Occipital lobe (tissue), 2 donors: ENCODE measurements around the gene CLOCK. TPM values are rescaled to one million over a fixed set of nuclear protein-coding genes. Genes with fewer than 3 reads are reported as not detected.

ENCODE experiments used
- DNase-seq: peaks from one replicate; lab custom pipeline; 2025; lab: John Stamatoyannopoulos, UW
- total RNA-seq: library from RNA; depleted of rRNA; stranded (reverse); fragments of >200 nt; gene quantifications from one replicate; pipeline ENCODE4 v1.2.3, GENCODE V29; 2014

CLOCK gene
- total RNA-seq, 1 donor from 2014 or later: 37.0 TPM

DNA sequence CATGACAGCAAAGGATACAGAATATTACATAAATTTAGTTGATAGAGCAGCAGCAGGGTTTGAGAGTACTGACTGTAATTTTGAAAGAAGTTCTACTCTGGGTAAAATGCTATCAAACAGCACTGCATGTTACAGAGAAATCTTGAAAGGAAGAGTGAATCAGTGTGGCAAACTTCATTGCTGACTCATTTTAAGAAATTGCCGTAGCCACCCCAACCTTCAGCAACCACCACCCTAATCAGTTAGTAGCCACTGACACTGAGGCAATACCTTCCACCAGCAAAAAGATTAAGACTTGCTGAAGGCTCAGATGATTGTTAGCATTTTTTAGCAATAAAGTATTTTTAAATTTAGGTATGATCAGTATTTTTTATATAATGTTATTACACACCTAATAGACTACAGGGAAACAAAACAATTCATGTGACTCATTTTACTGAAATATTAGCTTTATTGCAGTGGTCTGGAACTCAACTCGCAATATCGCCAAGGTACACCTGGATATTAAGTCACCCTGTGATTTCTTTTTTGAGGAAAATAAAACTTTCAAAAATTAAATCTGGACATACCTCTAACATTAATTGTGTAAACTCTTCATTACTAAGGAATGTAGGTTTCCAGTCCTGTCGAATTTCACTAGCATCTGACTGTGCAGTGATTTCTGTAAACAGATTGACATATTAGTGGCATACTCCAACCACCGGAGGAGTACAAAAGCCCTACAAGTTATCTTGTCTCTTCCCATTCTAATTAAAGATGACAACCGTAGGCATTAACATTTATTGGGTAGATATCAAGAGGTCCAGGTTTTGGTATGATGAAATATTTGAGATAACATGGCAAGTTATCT is 71.1 kb downstream of the CLOCK start:
- no peak for DNase-seq

GRCh38 chr4:55469979-55470378 is 76.7 kb downstream of the CLOCK start:
- no peak for DNase-seq

DNA sequence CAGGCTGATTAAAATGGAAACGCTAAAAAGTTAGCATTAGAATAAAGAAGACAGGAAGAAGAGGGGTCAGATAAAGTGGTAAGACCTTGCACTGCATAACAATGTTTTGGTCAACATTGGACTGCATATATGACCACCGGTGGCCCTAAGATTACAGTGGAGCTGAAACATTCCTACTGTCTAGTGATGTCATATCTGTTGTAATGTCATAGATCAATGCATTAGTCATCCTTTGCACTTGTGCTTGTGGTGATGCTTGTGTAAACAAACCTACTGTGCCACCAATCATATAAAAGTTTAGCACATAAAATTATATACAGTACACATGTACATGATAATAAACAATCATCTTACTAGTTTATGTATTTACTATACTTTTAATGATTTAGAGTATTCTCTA is 78.0 kb downstream of the CLOCK start:
- no peak for DNase-seq

GRCh38 chr4:55466001-55466400 is 80.7 kb downstream of the CLOCK start:
- no peak for DNase-seq

GRCh38 chr4:55458611-55459010 is 88.1 kb downstream of the CLOCK start:
- DNase-seq: no peak

GRCh38 chr4:55458164-55458563 is 88.5 kb downstream of the CLOCK start:
- DNase-seq: no peak

GRCh38 chr4:55450566-55450965 is 96.1 kb downstream of the CLOCK start:
- DNase-seq: no peak

GRCh38 chr4:55447831-55448230 is 98.9 kb downstream of the CLOCK start:
- no peak for DNase-seq

DNA sequence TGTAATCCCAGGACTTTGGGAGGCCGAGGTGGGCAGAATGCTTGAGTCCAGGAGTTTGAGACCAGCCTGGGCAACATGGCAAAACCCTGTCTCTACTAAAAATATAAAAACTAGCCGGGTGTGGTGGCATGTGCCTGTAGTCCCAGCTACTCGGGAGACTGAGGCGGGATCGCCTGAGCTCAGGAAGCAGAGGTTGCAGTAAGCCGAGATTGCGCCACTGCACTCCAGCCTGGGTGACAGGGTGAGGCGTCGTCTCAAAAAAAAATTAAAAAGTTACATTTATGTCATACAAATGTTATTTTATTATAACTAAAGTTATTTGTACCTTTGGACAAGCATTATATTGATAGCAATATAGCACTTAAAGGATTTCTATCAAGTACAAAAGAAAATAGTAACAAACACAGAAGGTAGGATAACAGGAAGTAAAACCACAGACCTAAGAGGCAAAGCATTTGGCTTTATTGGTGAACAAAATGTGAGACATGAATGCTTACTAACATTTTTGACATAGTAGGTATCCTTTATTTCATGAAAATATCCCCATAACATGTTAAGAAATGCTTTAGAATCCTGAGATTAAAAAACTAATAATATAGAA is 99.5 kb downstream of the CLOCK start:
- DNase-seq: no peak

- DNase-seq: no peak
Measured at GRCh38 chr4:55446578-55446922, 100.2 kb downstream of the CLOCK start.

GRCh38 chr4:55445921-55446577 is 100.7 kb downstream of the CLOCK start:
- DNase-seq: no peak

GRCh38 chr4:55444827-55445226 is 101.9 kb downstream of the CLOCK start:
- no peak for DNase-seq

DNA sequence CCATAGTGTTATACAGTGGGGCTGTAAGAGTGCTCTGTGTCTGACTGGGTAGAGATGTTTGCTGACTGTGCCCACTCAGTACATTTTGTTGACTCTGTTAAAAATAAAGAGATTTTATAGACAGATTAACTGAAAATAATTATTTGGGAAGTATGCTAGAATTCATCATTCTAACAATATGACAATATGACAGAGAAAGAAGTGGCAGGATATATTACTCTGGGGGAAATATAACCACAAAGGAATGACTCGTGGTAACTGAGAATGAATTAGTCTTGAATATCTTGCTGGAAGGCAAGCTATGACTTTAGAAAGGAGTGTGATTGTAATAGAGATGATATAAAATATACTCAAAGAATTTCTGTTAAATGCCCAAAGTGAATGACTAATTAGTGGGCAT is 104.2 kb downstream of the CLOCK start:
- no peak for DNase-seq

DNA sequence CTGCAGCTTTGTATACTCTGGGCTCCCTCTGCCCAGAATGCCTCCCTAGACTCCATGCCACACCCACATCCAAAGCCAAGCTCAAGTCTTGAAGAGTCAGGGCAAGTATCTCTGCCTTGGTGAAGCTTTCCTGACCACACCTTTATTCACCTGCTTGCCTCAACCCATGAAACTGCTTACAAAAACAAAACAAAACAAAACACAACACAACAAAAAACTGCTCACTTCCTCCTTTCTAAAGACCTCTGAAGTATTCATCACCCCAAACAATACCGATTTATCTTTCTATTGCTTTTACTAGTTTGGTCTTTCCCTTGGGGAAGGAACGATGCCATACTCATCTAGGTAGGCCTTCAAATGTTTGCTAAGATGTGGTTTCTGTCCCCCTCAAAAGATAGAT is 105.9 kb downstream of the CLOCK start:
- no peak for DNase-seq

DNA sequence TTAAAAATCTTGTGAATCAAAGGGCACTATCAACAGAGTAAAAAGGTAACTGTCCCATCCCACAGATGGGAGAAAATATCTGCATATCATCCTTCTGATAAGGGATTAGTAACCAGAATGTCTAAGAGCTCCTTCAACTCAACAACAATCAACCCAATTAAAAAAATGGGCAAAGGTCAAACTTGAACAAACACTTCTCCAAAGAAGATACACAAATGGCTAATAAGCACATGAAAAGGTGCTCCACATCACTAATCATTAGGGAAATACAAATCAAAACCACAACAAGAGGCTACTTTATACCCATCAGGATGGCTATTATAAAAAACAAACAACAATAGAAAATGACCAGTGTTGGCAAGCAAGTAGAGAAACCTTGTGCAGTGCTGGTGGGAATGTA is 107.7 kb downstream of the CLOCK start:
- DNase-seq: no peak

GRCh38 chr4:55438314-55438713 is 108.4 kb downstream of the CLOCK start:
- DNase-seq: no peak

- no peak for DNase-seq
Measured at GRCh38 chr4:55437823-55438222, 108.9 kb downstream of the CLOCK start.

- DNase-seq: no peak
Measured at GRCh38 chr4:55437356-55437796, 109.3 kb downstream of the CLOCK start.

DNA sequence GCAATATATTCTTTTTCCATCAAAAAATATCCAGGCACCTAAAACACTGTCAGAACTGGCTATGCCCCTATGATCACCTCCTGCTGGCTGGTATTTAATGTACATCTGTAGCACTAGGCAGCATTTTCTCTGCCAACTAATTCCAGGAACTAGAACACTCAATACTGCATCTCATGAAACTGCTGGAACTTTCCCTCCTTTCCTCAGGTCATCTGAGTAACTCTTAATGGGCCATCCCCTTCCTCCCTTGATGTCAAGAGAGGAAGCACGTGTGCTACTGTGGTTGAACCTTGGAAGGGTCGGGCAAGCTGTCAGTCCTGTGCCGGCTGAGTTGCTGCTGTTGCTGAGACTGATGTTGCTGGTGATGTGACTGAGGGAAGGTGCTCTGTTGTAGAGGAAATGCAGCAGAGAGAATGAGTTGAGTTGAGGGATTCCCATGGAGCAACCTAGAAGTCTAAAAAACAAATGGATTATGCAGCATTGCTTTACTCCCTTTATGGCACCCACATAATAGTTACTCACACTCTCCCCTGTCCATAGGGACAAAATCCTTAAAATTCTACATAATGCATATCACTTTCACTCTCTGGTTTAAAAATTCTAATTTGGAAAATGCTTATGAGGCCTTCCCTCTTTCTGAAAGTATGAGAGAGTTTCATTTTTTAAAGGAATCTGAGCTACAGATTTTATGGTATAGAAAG is 111.4 kb downstream of the CLOCK start:
- DNase-seq: no peak

DNA sequence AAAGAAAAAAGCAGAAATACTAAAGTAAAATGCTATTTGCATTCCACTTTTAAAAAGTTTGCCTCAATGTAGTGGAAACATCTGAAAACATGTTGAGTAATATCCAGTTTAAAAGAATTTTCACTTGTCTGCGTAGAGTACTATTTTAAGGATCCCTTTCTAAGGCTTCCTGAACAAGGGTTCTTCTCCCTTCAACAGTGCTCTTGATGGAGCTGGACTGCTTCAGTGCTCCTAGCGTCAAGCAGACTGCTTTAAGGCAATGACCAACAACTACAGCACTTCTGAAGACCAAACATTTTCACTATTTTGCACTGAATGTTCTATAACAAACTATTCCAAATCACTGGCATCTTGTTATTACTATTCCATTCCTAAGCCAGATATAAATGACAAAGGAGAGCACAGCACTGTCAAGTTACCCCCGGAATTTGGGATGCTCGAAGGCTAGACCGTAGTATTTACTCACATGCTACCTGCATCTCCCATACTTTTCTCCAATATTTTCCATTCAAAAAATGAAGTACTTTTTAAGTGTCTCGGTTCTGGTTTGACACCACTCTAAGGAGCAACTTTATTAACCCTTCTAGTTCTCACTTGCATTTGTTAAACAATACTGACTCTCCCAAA is 114.9 kb downstream of the CLOCK start:
- no peak for DNase-seq

- no peak for DNase-seq
Measured at GRCh38 chr4:55424791-55425190, 121.9 kb downstream of the CLOCK start.

DNA sequence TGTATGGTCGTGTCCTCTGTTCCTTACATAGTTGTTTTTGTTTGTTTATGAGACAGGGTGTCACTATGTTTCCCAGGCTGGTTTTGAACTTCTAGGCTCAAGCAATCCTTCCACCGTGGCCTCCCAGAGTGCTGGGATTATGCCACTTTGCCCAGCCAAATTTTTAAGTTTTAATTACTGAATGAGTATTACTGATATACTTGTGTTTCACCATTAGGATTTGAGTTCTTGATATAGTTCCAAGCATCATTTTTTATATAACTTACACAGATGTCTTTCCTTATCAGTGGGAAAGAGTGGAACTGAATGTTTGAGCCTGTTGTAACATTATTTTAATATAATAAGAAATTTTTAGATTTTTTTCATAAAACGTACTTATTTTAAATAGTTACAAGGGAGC is 130.5 kb downstream of the CLOCK start:
- no peak for DNase-seq
